ENCODE results near the gene ULK4. TPM values are rescaled to one million over a fixed set of nuclear protein-coding genes. Genes with fewer than 3 reads are reported as not detected.

ULK4 gene
- total RNA-seq, 2 experiments from 2014 or later = 6.8 to 6.9 TPM

GRCh38 chr3:41362638-41363559 is 599.0 kb downstream of the ULK4 start:
- intact Hi-C loops (cut with micrococcal nuclease) = no loop called here
- H3K4me3 Mint-ChIP-seq = no peak overlapping the region

GRCh38 chr3:41357271-41357670 is 604.6 kb downstream of the ULK4 start:
- ChIA-PET CTCF (no interaction called here), POLR2A (no interaction called here)
- ATAC-seq = no peak
- H3K27me3 Mint-ChIP-seq = no peaks in the 10 kb centered on the region
- no peak for DNase-seq
- H3K4me1 Mint-ChIP-seq (ENCODE audit: low read depth) = no peaks in the 10 kb centered on the region
- TF ChIP-seq CTCF (IDR thresholded peaks at IDR 0.05) = no peak
- no peaks in the 10 kb centered on the region for H3K36me3 Mint-ChIP-seq (ENCODE audit: low read depth)
- no peak overlapping the region for H3K4me3 Mint-ChIP-seq
- no peak overlapping the region for H3K27ac Mint-ChIP-seq
- intact Hi-C loops (cut with micrococcal nuclease) = no loop called here
- no peaks in the 10 kb centered on the region for H3K9me3 Mint-ChIP-seq

More at GRCh38 chr3:41362638-41363559, 599.0 kb downstream of the ULK4 start:
- ChIA-PET POLR2A (no interaction called here), CTCF (no interaction called here)
- Mint-ChIP-seq H3K27ac (no peak overlapping the region), H3K9me3 (no peaks in the 10 kb centered on the region), H3K27me3 (no peaks in the 10 kb centered on the region), H3K36me3 (ENCODE audit: low read depth) (no peaks in the 10 kb centered on the region), H3K4me1 (ENCODE audit: low read depth) (no peaks in the 10 kb centered on the region)
- TF ChIP-seq CTCF (IDR thresholded peaks at IDR 0.05) = no peak
- no peak for DNase-seq
- no peak for ATAC-seq

- ATAC-seq (no peak), DNase-seq (no peak)
- ChIA-PET CTCF (no interaction called here), POLR2A (no interaction called here)
- Mint-ChIP-seq H3K4me3 (no peak overlapping the region), H3K27ac (no peak overlapping the region), H3K4me1 (ENCODE audit: low read depth) (no peaks in the 10 kb centered on the region), H3K9me3 (no peaks in the 10 kb centered on the region), H3K36me3 (ENCODE audit: low read depth) (no peaks in the 10 kb centered on the region), H3K27me3 (no peaks in the 10 kb centered on the region)
- no peak for TF ChIP-seq CTCF (IDR thresholded peaks at IDR 0.05)
- intact Hi-C loops (cut with micrococcal nuclease) = no loop called here
Measured at GRCh38 chr3:41356775-41357174, 605.1 kb downstream of the ULK4 start.

- Mint-ChIP-seq H3K36me3 (ENCODE audit: low read depth) (no peaks in the 10 kb centered on the region), H3K9me3 (no peaks in the 10 kb centered on the region), H3K27me3 (no peaks in the 10 kb centered on the region), H3K27ac (no peak overlapping the region), H3K4me1 (ENCODE audit: low read depth) (no peaks in the 10 kb centered on the region), H3K4me3 (no peak overlapping the region)
- intact Hi-C loops (cut with micrococcal nuclease) = no loop called here
- ATAC-seq = no peak
- no peak for TF ChIP-seq CTCF (IDR thresholded peaks at IDR 0.05)
- ChIA-PET CTCF (no interaction called here), POLR2A (no interaction called here)
- no peak for DNase-seq
Measured at GRCh38 chr3:41352510-41352909, 609.4 kb downstream of the ULK4 start.

GRCh38 chr3:41350441-41350840 is 611.5 kb downstream of the ULK4 start:
- no peaks in the 10 kb centered on the region for H3K4me1 Mint-ChIP-seq (ENCODE audit: low read depth)
- POLR2A ChIA-PET = no interaction called here
- H3K9me3 Mint-ChIP-seq = no peaks in the 10 kb centered on the region
- no peak overlapping the region for H3K27ac Mint-ChIP-seq
- no peaks in the 10 kb centered on the region for H3K27me3 Mint-ChIP-seq
- no peak for DNase-seq
- intact Hi-C loops (cut with micrococcal nuclease) = no loop called here
- CTCF ChIA-PET = no interaction called here
- no peaks in the 10 kb centered on the region for H3K36me3 Mint-ChIP-seq (ENCODE audit: low read depth)
- no peak for TF ChIP-seq CTCF (IDR thresholded peaks at IDR 0.05)
- no peak overlapping the region for H3K4me3 Mint-ChIP-seq
- ATAC-seq = no peak

Measured in activated CD8-positive, alpha-beta T cell treated with anti-CD3 and anti-CD28 coated beads for 36 hours (primary cell).